A673 (cell line): ENCODE results near the gene CHAT. TPM values are rescaled to one million over a fixed set of nuclear protein-coding genes. Genes with fewer than 3 reads are reported as not detected.

ENCODE experiments used
- BruUV-seq: library from RNA; stranded (reverse); fragments of 400-500 nt; replicated peaks from 2 replicates; lab custom pipeline; 2021; lab: Mats Ljungman, UMichigan
- CTCF ChIA-PET: fragments of 300-600 bp; sonication (Branson Sonifier 250); formaldehyde crosslinking; loops from one replicate; lab custom pipeline; 2022; ENCODE audit warnings: antibody characterized with exemption; lab: Charles Lee
- POLR2A ChIA-PET: fragments of 300-600 bp; sonication (Branson Sonifier 250); formaldehyde crosslinking; loops from one replicate; lab custom pipeline; 2022; ENCODE audit warnings: antibody characterized with exemption; ENCODE audit not compliant: low non-redundant PET; lab: Charles Lee
- DNase-seq: peaks from one replicate; pipeline ENCODE4 v3.0.0-alpha.2; 2015; ENCODE audit warnings: low spot score
- H3K27ac ChIP-seq: fragments of 200-600 bp; sonication (generic); 2 replicates; pipeline ENCODE4 v1.5.1; 2016; ENCODE audit warnings: mixed run types, low read depth, mild to moderate bottlenecking, mixed read lengths, antibody characterized with exemption, low read length; ENCODE audit not compliant: poor library complexity, severe bottlenecking
- H3K27me3 ChIP-seq: fragments of 200-600 bp; sonication (generic); replicated peaks from 2 replicates; pipeline ENCODE4 v1.6.1; 2017; ENCODE audit warnings: mixed run types, low read depth, mild to moderate bottlenecking, mixed read lengths, antibody characterized with exemption, low read length; ENCODE audit not compliant: insufficient read depth, poor library complexity
- H3K36me3 ChIP-seq: fragments of 200-600 bp; sonication (generic); 2 replicates; pipeline ENCODE4 v1.6.1; 2016; ENCODE audit warnings: mixed run types, mild to moderate bottlenecking, mixed read lengths, antibody characterized with exemption, low read length; ENCODE audit not compliant: insufficient read depth, poor library complexity, severe bottlenecking
- H3K4me1 ChIP-seq: fragments of 200-600 bp; sonication (generic); 2 replicates; pipeline ENCODE4 v1.6.1; 2017; ENCODE audit warnings: mixed run types, mild to moderate bottlenecking, mixed read lengths, antibody characterized with exemption, low read length; ENCODE audit not compliant: insufficient read depth, poor library complexity, severe bottlenecking
- H3K4me3 ChIP-seq: fragments of 200-600 bp; sonication (generic); 2 replicates; pipeline ENCODE4 v1.5.1; 2016; ENCODE audit warnings: low read depth, mixed run types, mild to moderate bottlenecking, mixed read lengths, low read length; ENCODE audit not compliant: poor library complexity, severe bottlenecking
- H3K9me3 ChIP-seq: fragments of 200-600 bp; sonication (generic); 2 replicates; pipeline ENCODE4 v1.6.1; 2016; ENCODE audit warnings: mixed run types, low read depth, mild to moderate bottlenecking, mixed read lengths, antibody characterized with exemption, low read length; ENCODE audit not compliant: poor library complexity, severe bottlenecking
- EZH2 ChIP-seq: fragments of 200-600 bp; sonication (generic); IDR thresholded peaks from 2 replicates; pipeline ENCODE4 v1.6.1; 2017; ENCODE audit warnings: borderline replicate concordance, low read depth, mild to moderate bottlenecking, mixed read lengths, antibody characterized with exemption, low read length; ENCODE audit not compliant: poor library complexity, severe bottlenecking
- intact Hi-C: fragments of 100-400 bp; cut with micrococcal nuclease; formaldehyde crosslinking; loops from one replicate; pipeline ENCODE4 v1.10.0; 2022; ENCODE audit not compliant: unreplicated experiment
- total RNA-seq: library from RNA; stranded (reverse); gene quantifications from 2 replicates; pipeline ENCODE4 v1.2.3, GENCODE V29; 2021
- TF ChIP-seq, protein P1 (sequence below): fragments of 300-800, 200-600 bp; sonication (generic); conservative IDR thresholded peaks from 2 replicates; pipeline ENCODE4 v1.5.1; 2017; ENCODE audit warnings: low read depth, mild to moderate bottlenecking, antibody characterized with exemption, low read length, moderate library complexity, mixed read lengths

The CHAT gene
- total RNA-seq, 1 experiment from 2014 or later = 0.56 TPM

DNA sequence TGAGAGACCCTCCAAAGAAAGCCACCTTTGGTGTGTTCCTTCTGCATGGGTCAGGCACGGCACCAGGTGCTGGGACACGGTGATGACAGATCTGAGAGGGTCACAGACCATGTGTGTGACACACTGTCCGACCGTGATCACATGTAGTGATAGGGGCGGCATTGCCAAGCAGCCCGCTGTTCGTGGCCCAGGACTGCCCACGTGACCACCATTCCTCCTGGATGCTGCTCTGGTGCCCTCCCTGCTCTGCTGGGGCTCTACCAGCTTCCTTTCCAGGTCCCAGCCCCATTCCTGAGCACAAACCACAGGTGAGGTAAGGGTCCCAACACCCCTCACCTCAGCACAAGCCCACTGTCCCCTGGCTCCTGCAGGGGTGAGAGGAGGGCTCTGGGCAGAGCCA lies 13.8 kb upstream of the CHAT start:
- H3K4me1 ChIP-seq = no peaks in the 10 kb centered on the region
- H3K4me3 ChIP-seq = no peak overlapping the region
- H3K36me3 ChIP-seq = no peaks in the 10 kb centered on the region
- intact Hi-C loops = no loop called here
- BruUV-seq = no TSS peak
- H3K27ac ChIP-seq = no peak overlapping the region
- CTCF ChIA-PET = no interaction called here
- peaks cover 6% of the 10 kb centered on the region for H3K27me3 ChIP-seq
- no peaks in the 10 kb centered on the region for H3K9me3 ChIP-seq
- POLR2A ChIA-PET = no interaction called here
- TF ChIP-seq, protein P1, sequence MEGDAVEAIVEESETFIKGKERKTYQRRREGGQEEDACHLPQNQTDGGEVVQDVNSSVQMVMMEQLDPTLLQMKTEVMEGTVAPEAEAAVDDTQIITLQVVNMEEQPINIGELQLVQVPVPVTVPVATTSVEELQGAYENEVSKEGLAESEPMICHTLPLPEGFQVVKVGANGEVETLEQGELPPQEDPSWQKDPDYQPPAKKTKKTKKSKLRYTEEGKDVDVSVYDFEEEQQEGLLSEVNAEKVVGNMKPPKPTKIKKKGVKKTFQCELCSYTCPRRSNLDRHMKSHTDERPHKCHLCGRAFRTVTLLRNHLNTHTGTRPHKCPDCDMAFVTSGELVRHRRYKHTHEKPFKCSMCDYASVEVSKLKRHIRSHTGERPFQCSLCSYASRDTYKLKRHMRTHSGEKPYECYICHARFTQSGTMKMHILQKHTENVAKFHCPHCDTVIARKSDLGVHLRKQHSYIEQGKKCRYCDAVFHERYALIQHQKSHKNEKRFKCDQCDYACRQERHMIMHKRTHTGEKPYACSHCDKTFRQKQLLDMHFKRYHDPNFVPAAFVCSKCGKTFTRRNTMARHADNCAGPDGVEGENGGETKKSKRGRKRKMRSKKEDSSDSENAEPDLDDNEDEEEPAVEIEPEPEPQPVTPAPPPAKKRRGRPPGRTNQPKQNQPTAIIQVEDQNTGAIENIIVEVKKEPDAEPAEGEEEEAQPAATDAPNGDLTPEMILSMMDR = no peak
- TF ChIP-seq EZH2 = no peak
- DNase-seq = no peak

DNA sequence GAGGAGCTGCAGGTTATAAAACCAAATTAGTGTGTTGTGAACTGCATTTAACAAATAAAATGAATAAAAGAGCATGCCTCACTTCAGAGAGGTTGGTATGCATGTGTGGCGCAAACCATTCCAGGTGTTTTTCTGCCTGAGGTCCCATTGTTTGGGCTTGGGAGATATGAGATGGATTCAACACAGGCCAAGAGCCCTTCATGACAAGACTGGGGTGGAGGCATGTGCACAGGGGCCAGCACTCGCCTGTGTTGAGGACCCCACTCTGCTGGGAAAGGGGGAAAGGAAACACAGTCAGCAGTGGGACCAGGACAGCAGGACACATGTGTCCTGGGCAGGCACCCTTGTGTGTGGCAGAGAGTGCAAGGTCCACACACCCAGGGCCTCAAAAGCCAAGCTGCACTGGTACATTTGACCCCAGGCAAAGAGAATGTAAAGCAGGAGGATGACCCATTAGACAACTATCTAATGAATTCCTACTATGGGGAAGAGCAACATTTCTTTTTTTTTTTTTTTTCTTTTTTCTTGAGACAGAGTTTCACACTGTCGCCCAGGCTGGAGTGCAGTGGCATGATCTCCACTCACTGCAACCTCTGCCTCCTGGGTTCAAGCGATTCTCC lies 12.9 kb upstream of the CHAT start:
- no peak for DNase-seq
- Histone ChIP-seq H3K4me1 (no peaks in the 10 kb centered on the region), H3K27me3 (peaks cover 6% of the 10 kb centered on the region), H3K9me3 (no peaks in the 10 kb centered on the region), H3K36me3 (no peaks in the 10 kb centered on the region), H3K27ac (no peak overlapping the region), H3K4me3 (no peak overlapping the region)
- ChIA-PET CTCF (no interaction called here), POLR2A (no interaction called here)
- no TSS peak for BruUV-seq
- intact Hi-C loops = no loop called here
- TF ChIP-seq, protein P1 = no peak
- no peak for TF ChIP-seq EZH2

DNA sequence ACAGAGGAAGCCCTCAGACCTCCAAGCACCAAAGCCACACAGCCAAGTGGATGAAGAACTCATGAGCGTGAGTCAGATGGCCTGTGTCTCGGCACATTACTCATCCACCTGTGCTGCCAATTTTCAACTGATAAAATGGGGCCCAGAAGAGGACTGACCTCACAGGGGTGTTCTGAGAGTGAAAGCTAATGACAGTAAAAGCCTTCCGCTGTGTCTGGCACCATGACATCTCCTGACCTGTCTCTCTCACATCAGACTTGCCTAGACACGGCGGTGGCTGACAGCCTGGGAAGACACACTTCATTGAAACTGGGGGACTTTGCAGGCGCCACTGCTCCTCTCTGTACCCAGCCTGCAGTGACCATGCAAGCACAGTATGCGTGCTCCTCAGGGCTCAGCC lies 12.0 kb upstream of the CHAT start:
- POLR2A ChIA-PET = no interaction called here
- no peaks in the 10 kb centered on the region for H3K9me3 ChIP-seq
- H3K27me3 ChIP-seq = peaks cover 6% of the 10 kb centered on the region
- H3K4me3 ChIP-seq = no peak overlapping the region
- peaks cover 6% of the 10 kb centered on the region for H3K4me1 ChIP-seq
- no peak overlapping the region for H3K27ac ChIP-seq
- CTCF ChIA-PET = no interaction called here
- BruUV-seq = no TSS peak
- no peak for DNase-seq
- intact Hi-C loops = no loop called here
- TF ChIP-seq, protein P1 = no peak
- TF ChIP-seq EZH2 = no peak
- no peaks in the 10 kb centered on the region for H3K36me3 ChIP-seq
